Lower lobe of right lung (tissue), 2 donors: ENCODE measurements around the gene GMDS. TPM values are rescaled to one million over a fixed set of nuclear protein-coding genes. Genes with fewer than 3 reads are reported as not detected.

Experiments used
- ATAC-seq, 2 donors: fragments of 200-7000 bp; cut with Tn5 transposase; one replicate each; pipeline ENCODE4 v1.9.1; 2020 to 2022; ENCODE audit warnings: mild to moderate bottlenecking in 2 of 2, moderate library complexity in 2 of 2
- DNase-seq: peaks from one replicate; pipeline ENCODE4 v3.0.0-alpha.2; 2020
- H3K27ac ChIP-seq: fragments of 200-600 bp; one replicate; pipeline ENCODE4 v1.8.0; 2022
- H3K27me3 ChIP-seq: fragments of 200-600 bp; one replicate; pipeline ENCODE4 v1.8.0; 2022; ENCODE audit warnings: low read depth
- H3K36me3 ChIP-seq: fragments of 200-600 bp; one replicate; pipeline ENCODE4 v1.8.0; 2022; ENCODE audit warnings: mild to moderate bottlenecking
- H3K4me1 ChIP-seq: fragments of 200-600 bp; one replicate; pipeline ENCODE4 v1.8.0; 2022
- H3K4me3 ChIP-seq: fragments of 200-600 bp; one replicate; pipeline ENCODE4 v1.8.0; 2022; ENCODE audit warnings: mild to moderate bottlenecking
- H3K9me3 ChIP-seq: fragments of 200-600 bp; one replicate; pipeline ENCODE4 v1.8.0; 2022
- intact Hi-C: fragments of 100-400 bp; cut with DNase I; formaldehyde crosslinking; loops from one replicate; pipeline ENCODE4 v1.11.0; 2022
- total RNA-seq: library from RNA; stranded (reverse); fragmentation: NEBNext Ultra II Directional; extraction: Animal tissue kit (Norgen Biotek cat#: 25700); gene quantifications from one replicate; pipeline ENCODE4 v1.2.1, GENCODE V29; 2021
- TF ChIP-seq, protein P1 (sequence below): fragments of 200-600 bp; IDR thresholded peaks from one replicate; pipeline ENCODE4 v1.8.0; 2022; ENCODE audit warnings: antibody characterized with exemption, mild to moderate bottlenecking
- donor health status: DM: no; HTN: yes; CAD: no; lungs with severe emphysema.

GMDS gene
- total RNA-seq, 1 donor from 2014 or later: 12.7 TPM

DNA sequence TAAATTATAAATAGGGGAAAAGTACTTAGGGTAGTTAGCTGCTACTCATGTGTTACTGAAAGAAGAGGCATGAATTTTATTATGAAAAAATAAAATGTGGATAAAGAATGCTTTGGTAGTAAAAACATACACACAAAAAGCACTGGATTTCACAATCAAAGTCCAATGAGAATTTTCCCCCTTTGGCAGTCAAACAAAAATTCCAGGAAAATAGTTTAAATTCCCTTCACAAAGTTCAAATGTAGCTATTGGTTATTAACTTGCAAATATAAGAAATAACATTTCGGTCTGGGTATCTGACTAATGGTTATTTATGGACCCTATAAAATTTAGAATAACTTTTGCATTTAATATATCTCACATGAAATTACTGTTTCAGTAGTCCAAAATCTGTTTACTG lies 425.2 kb downstream of the GMDS start:
- no peak for DNase-seq
- H3K36me3 ChIP-seq: no peaks in the 10 kb centered on the region
- intact Hi-C loops: no loop called here

DNA sequence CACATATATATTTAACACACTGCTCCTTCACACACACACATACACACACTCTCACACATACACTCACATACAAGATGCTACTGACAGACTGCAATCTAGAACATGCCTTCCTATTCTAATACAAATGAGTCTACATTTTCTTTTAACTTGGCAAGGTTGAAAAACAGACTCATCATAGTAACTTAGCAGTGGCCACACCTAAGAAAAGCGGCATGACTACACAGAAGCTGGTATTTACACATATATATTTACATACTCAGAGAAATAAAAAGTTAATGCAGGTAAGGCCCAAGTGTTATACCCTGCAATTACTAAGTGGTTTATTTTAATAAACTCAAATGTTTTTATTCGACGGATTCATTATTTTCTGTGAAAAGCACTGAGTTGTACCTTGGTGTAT lies 426.4 kb downstream of the GMDS start:
- Histone ChIP-seq H3K4me3 (no peak overlapping the region), H3K27ac (no peak overlapping the region), H3K9me3 (no peaks in the 10 kb centered on the region), H3K27me3 (no peaks in the 10 kb centered on the region), H3K4me1 (peaks cover 9% of the 10 kb centered on the region), H3K36me3 (no peaks in the 10 kb centered on the region)
- TF ChIP-seq, protein P1, sequence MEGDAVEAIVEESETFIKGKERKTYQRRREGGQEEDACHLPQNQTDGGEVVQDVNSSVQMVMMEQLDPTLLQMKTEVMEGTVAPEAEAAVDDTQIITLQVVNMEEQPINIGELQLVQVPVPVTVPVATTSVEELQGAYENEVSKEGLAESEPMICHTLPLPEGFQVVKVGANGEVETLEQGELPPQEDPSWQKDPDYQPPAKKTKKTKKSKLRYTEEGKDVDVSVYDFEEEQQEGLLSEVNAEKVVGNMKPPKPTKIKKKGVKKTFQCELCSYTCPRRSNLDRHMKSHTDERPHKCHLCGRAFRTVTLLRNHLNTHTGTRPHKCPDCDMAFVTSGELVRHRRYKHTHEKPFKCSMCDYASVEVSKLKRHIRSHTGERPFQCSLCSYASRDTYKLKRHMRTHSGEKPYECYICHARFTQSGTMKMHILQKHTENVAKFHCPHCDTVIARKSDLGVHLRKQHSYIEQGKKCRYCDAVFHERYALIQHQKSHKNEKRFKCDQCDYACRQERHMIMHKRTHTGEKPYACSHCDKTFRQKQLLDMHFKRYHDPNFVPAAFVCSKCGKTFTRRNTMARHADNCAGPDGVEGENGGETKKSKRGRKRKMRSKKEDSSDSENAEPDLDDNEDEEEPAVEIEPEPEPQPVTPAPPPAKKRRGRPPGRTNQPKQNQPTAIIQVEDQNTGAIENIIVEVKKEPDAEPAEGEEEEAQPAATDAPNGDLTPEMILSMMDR: no peak
- intact Hi-C loops: no loop called here
- DNase-seq (no peak), ATAC-seq (no peak)

More for the DNA sequence above, 425.2 kb downstream of the GMDS start:
- H3K27me3 ChIP-seq: no peaks in the 10 kb centered on the region
- peaks cover 9% of the 10 kb centered on the region for H3K4me1 ChIP-seq
- H3K9me3 ChIP-seq: no peaks in the 10 kb centered on the region
- H3K27ac ChIP-seq: no peak overlapping the region
- TF ChIP-seq, protein P1: no peak
- H3K4me3 ChIP-seq: no peak overlapping the region
- no peak for ATAC-seq

DNA sequence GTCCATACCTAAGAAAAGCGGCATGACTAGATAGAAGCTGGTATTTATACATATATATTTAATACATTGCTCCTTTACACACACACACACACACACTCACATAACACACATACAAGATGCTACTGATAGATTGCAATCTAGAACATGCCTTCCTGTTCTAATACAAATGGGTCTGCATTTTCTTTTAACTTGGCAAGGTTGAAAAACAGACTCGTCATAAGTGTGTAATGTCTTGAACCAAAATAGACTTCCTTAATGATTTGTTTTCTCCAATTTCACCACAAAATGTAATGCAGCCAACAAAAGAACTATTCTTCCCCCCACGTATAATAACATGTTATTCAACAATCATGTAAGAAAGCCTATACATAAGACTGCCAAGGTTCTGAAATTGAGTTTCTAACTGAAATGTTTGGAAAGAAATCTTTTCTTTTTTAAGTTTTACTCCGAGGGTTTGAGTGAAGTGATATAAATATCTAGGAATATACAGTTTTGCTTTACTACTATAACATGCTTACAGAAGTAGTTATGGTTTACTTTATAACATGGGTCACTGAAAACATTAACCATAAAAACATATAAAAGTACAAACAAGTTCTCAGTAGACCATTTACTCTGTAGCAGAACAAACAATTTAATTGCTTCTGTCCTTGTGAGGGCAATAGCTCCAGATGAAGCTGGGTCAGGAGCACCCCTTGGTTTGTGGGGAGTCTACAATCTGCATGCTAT lies 428.2 kb downstream of the GMDS start:
- ATAC-seq (no peak), DNase-seq (no peak)

DNA sequence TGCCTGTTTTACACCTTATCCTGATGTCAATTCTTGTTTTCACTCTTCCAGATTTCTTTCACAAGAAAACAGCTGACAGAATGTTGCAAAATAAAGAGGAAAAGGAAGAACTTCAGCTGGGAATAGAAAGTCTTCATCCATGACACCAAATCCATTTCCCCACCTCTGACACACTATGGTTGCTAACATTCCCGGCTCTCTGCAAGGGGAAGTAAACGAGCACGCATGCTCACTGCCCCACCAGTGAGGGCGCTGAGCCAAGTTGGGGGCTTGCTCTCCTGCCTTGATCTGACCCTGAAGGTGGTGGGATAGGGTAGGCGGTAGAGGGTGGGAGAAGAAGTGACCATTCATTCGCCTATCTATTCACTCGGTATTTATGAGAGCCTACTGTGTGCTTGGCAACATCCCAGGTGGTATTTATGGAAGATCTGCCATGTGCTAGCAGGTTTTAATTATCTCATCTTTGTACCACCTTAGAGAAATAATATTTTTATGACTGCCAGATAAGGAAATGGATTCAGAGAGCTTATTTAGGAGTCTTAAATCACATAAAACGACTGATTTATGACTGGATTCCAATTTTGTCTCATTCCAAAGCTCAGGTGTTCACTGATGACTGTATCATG lies 429.5 kb downstream of the GMDS start:
- intact Hi-C loops: no loop called here
- Histone ChIP-seq H3K36me3 (no peaks in the 10 kb centered on the region), H3K27me3 (no peaks in the 10 kb centered on the region), H3K27ac (no peak overlapping the region), H3K4me1 (peaks cover 9% of the 10 kb centered on the region), H3K9me3 (no peaks in the 10 kb centered on the region), H3K4me3 (no peak overlapping the region)
- DNase-seq: no peak
- TF ChIP-seq, protein P1: no peak
- ATAC-seq: no peak

More for the DNA sequence above, 428.2 kb downstream of the GMDS start:
- Histone ChIP-seq H3K27ac (no peak overlapping the region), H3K4me1 (peaks cover 9% of the 10 kb centered on the region), H3K9me3 (no peaks in the 10 kb centered on the region), H3K4me3 (no peak overlapping the region), H3K36me3 (no peaks in the 10 kb centered on the region), H3K27me3 (no peaks in the 10 kb centered on the region)
- intact Hi-C loops: no loop called here
- TF ChIP-seq, protein P1: no peak

DNA sequence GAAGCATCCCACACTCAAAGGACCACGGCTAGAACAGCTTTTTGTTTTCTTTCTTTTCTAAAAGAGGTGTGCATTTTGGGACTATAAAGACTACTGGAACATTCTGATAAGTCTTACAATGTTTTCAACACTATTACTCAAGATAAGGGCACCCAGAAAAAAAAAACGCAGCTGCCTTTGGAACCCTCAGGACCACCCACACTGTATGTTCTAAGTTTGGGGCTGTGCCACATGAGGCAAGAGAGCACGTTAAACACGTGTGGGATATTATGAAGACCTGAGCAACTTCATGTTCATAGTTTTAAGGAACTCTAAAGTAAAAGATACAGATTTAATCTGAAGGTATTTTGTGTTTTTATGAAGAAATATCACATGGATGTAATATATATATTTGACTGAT lies 431.1 kb downstream of the GMDS start:
- Histone ChIP-seq H3K4me1 (no peaks in the 10 kb centered on the region), H3K9me3 (no peaks in the 10 kb centered on the region), H3K4me3 (no peak overlapping the region), H3K36me3 (no peaks in the 10 kb centered on the region), H3K27me3 (no peaks in the 10 kb centered on the region), H3K27ac (no peak overlapping the region)
- TF ChIP-seq, protein P1: no peak
- intact Hi-C loops: no loop called here
- ATAC-seq: no peak
- DNase-seq: no peak
